ENCODE results near the gene AMPD3. TPM values are rescaled to one million over a fixed set of nuclear protein-coding genes. Genes with fewer than 3 reads are reported as not detected.

The AMPD3 gene
- polyA plus RNA-seq, 1 donor (not counting 4 experiments of a cell fraction or from before 2014, with no cell fraction given): 11.1 TPM

DNA sequence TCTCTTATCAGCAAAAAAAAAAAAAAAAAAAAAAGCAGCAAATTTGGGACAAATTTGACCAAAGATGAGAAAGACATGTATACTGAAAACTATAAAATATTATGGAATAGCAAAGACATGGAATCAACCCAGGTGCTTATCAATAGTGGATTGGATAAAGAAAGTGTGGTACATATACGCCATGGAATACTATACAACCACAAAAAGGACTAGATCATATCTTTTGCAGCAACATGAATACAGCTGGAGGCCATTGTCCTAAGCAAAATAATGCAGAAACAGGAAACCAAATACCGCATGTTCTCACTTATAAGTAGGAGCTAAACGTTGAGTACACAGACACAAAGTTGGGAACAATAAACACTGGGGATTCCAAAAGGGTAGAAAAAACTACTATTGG, 87.7 kb downstream of the AMPD3 start:
- Histone ChIP-seq H4K20me1 (ENCODE audit: control insufficient read depth, extremely low read depth, insufficient read depth, low read length) (no peaks in the 10 kb centered on the region), H2AFZ (ENCODE audit: control insufficient read depth, low read length) (no peak overlapping the region), H3K27me3 (ENCODE audit: control insufficient read depth, extremely low read depth, insufficient read depth, low read length) (no peaks in the 10 kb centered on the region), H3K27ac (ENCODE audit: control insufficient read depth, insufficient read depth, low read length) (no peak overlapping the region), H3K9me1 (ENCODE audit: control insufficient read depth, extremely low read depth, insufficient read depth, low read length) (no peaks in the 10 kb centered on the region), H3K4me1 (ENCODE audit: control insufficient read depth, extremely low read depth, insufficient read depth, low read length) (peaks cover 11% of the 10 kb centered on the region), H3K36me3 (ENCODE audit: control insufficient read depth in 2 of 2, extremely low read depth in 1 of 2, insufficient read depth in 2 of 2, low read length in 2 of 2) (no peaks in the 10 kb centered on the region), H3K9me3 (ENCODE audit: control insufficient read depth, low read depth, low read length) (peaks cover 1% of the 10 kb centered on the region), H3K4me2 (ENCODE audit: control insufficient read depth, extremely low read depth, insufficient read depth, low read depth, low read length) (no peak overlapping the region), H3K9ac (ENCODE audit: control insufficient read depth, extremely low read depth, insufficient read depth, low read length) (no peak overlapping the region), H3K4me3 (ENCODE audit: control insufficient read depth in 2 of 3, extremely low read depth in 1 of 3, insufficient read depth in 2 of 3, low read depth in 1 of 3, low read length in 3 of 3) (no peak overlapping the region), H3K79me2 (ENCODE audit: control insufficient read depth, insufficient read depth, low read length) (peaks cover 17% of the 10 kb centered on the region)
- DNase-seq (ENCODE audit: low read depth, low spot score): no peak
- dilution Hi-C loops (cut with MboI; ENCODE audit: extremely low pct_ligation_motif_present, low sequenced_read_pairs): no loop called here
- no peak for FAIRE-seq
- TF ChIP-seq, protein P1, sequence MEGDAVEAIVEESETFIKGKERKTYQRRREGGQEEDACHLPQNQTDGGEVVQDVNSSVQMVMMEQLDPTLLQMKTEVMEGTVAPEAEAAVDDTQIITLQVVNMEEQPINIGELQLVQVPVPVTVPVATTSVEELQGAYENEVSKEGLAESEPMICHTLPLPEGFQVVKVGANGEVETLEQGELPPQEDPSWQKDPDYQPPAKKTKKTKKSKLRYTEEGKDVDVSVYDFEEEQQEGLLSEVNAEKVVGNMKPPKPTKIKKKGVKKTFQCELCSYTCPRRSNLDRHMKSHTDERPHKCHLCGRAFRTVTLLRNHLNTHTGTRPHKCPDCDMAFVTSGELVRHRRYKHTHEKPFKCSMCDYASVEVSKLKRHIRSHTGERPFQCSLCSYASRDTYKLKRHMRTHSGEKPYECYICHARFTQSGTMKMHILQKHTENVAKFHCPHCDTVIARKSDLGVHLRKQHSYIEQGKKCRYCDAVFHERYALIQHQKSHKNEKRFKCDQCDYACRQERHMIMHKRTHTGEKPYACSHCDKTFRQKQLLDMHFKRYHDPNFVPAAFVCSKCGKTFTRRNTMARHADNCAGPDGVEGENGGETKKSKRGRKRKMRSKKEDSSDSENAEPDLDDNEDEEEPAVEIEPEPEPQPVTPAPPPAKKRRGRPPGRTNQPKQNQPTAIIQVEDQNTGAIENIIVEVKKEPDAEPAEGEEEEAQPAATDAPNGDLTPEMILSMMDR (optimal IDR thresholded peaks at IDR 0.05 in 1 of 3, IDR thresholded peaks at IDR 0.05 in 1 of 3, conservative IDR thresholded peaks at IDR 0.05 in 1 of 3; ENCODE audit: extremely low read depth in 1 of 3, insufficient read depth in 2 of 3, low read length in 3 of 3): no peak
- no peak for TF ChIP-seq EZH2 (IDR thresholded peaks at IDR 0.05; ENCODE audit: low read length)

GRCh38 chr11:10543782-10544181, 88.7 kb downstream of the AMPD3 start:
- Histone ChIP-seq H3K9ac (ENCODE audit: control insufficient read depth, extremely low read depth, insufficient read depth, low read length) (no peak overlapping the region), H3K9me3 (ENCODE audit: control insufficient read depth, low read depth, low read length) (peaks cover 1% of the 10 kb centered on the region), H3K4me2 (ENCODE audit: control insufficient read depth, extremely low read depth, insufficient read depth, low read depth, low read length) (no peak overlapping the region), H3K79me2 (ENCODE audit: control insufficient read depth, insufficient read depth, low read length) (peaks cover 10% of the 10 kb centered on the region), H3K9me1 (ENCODE audit: control insufficient read depth, extremely low read depth, insufficient read depth, low read length) (no peaks in the 10 kb centered on the region), H3K27ac (ENCODE audit: control insufficient read depth, insufficient read depth, low read length) (no peak overlapping the region), H2AFZ (ENCODE audit: control insufficient read depth, low read length) (no peak overlapping the region), H3K27me3 (ENCODE audit: control insufficient read depth, extremely low read depth, insufficient read depth, low read length) (no peaks in the 10 kb centered on the region), H3K4me3 (ENCODE audit: control insufficient read depth in 2 of 3, extremely low read depth in 1 of 3, insufficient read depth in 2 of 3, low read depth in 1 of 3, low read length in 3 of 3) (no peak overlapping the region), H3K36me3 (ENCODE audit: control insufficient read depth in 2 of 2, extremely low read depth in 1 of 2, insufficient read depth in 2 of 2, low read length in 2 of 2) (no peaks in the 10 kb centered on the region), H4K20me1 (ENCODE audit: control insufficient read depth, extremely low read depth, insufficient read depth, low read length) (no peaks in the 10 kb centered on the region), H3K4me1 (ENCODE audit: control insufficient read depth, extremely low read depth, insufficient read depth, low read length) (peaks cover 11% of the 10 kb centered on the region)
- DNase-seq (ENCODE audit: low read depth, low spot score) (no peak), FAIRE-seq (no peak)
- TF ChIP-seq, protein P1 (optimal IDR thresholded peaks at IDR 0.05 in 1 of 3, IDR thresholded peaks at IDR 0.05 in 1 of 3, conservative IDR thresholded peaks at IDR 0.05 in 1 of 3; ENCODE audit: extremely low read depth in 1 of 3, insufficient read depth in 2 of 3, low read length in 3 of 3): no peak
- no peak for TF ChIP-seq EZH2 (IDR thresholded peaks at IDR 0.05; ENCODE audit: low read length)
- dilution Hi-C loops (cut with MboI; ENCODE audit: extremely low pct_ligation_motif_present, low sequenced_read_pairs): no loop called here

All from keratinocyte (primary cell).